OCI-LY3 (cell line): ENCODE results near the gene CDHR5.

Experiments used
- H2AFZ ChIP-seq: fragments of 200-600, 300-600 bp; shearing (Covaris generic); 2 replicates; pipeline ENCODE4 v1.6.0; 2014; ENCODE audit warnings: antibody characterized with exemption, low read depth, low read length
- H3K27ac ChIP-seq: fragments of 200-600, 300-600 bp; sonication (generic); 2 replicates; pipeline ENCODE4 v1.5.1; 2014; ENCODE audit warnings: mild to moderate bottlenecking, low read length, moderate library complexity, mixed read lengths
- H3K27me3 ChIP-seq: fragments of 200-600, 300-600 bp; sonication (generic); 2 replicates; pipeline ENCODE4 v1.6.1; 2014; ENCODE audit warnings: low read depth, low read length, mixed read lengths
- H3K36me3 ChIP-seq: fragments of 200-600, 300-600 bp; sonication (generic); replicated peaks from 2 replicates; pipeline ENCODE3; 2014; ENCODE audit warnings: low read depth, low read length, mixed read lengths
- H3K4me1 ChIP-seq: fragments of 300-600, 200-600 bp; sonication (generic); 2 replicates; pipeline ENCODE4 v1.6.1; 2014; ENCODE audit warnings: low read length, mixed read lengths
- H3K4me2 ChIP-seq: fragments of 200-600, 300-600 bp; sonication (generic); 2 replicates; pipeline ENCODE4 v1.6.1; 2014; ENCODE audit warnings: low read length, mixed read lengths
- H3K4me3 ChIP-seq: fragments of 300-600, 200-600 bp; sonication (generic); 2 replicates; pipeline ENCODE4 v1.5.1; 2014; ENCODE audit warnings: antibody characterized with exemption, mild to moderate bottlenecking, low read length, moderate library complexity
- H3K79me2 ChIP-seq: fragments of 300-600, 200-600 bp; shearing (Covaris generic); 2 replicates; pipeline ENCODE4 v1.6.1; 2014; ENCODE audit warnings: mild to moderate bottlenecking, low read length, mixed read lengths
- H3K9ac ChIP-seq: fragments of 300-600, 200-600 bp; shearing (Covaris generic); 2 replicates; pipeline ENCODE4 v1.6.0; 2014; ENCODE audit warnings: mild to moderate bottlenecking, low read length, moderate library complexity
- H3K9me3 ChIP-seq: fragments of 200-600, 300-600 bp; shearing (Covaris generic); 2 replicates; pipeline ENCODE4 v1.6.1; 2014; ENCODE audit warnings: low read length, mixed read lengths; ENCODE audit not compliant: insufficient read depth
- H4K20me1 ChIP-seq: fragments of 200-600, 300-600 bp; sonication (generic); 2 replicates; pipeline ENCODE4 v1.6.1; 2016; ENCODE audit warnings: low read length, mixed read lengths; ENCODE audit not compliant: insufficient read depth
- CTCF ChIP-seq: fragments of 200-600, 300-600 bp; sonication (generic); IDR thresholded peaks from 2 replicates; pipeline ENCODE4 v1.5.1; 2014; ENCODE audit warnings: antibody characterized with exemption, low read length, low read depth
- EZH2phosphoT487 ChIP-seq: fragments of 200-600 bp; shearing (Covaris generic); IDR thresholded peaks from 2 replicates; pipeline ENCODE4 v1.6.1; 2018; ENCODE audit warnings: antibody characterized with exemption, mixed run types, low read depth

The CDHR5 gene

GRCh38 chr11:624705-625635 is at the start of gene CDHR5:
TSS of gene CDHR5 (minus strand) at chr11:624955. CDS start at chr11:624902, 53 bp downstream.
- Histone ChIP-seq H3K79me2 (no peaks in the 10 kb centered on the region), H3K4me2 (no peak within 1 kb of the TSS)

GRCh38 chr11:674406-674805 is 49.7 kb upstream of the CDHR5 start:
- no peak overlapping the region for H3K4me3 ChIP-seq
- no peak overlapping the region for H3K9ac ChIP-seq
- H2AFZ ChIP-seq, result no peak overlapping the region
- H3K4me2 ChIP-seq, result no peak overlapping the region
- no peaks in the 10 kb centered on the region for H4K20me1 ChIP-seq
- no peak for TF ChIP-seq EZH2phosphoT487
- no peak for TF ChIP-seq CTCF
- no peaks in the 10 kb centered on the region for H3K27me3 ChIP-seq
- H3K4me1 ChIP-seq, result no peaks in the 10 kb centered on the region
- peaks cover 28% of the 10 kb centered on the region for H3K36me3 ChIP-seq
- H3K9me3 ChIP-seq, result no peaks in the 10 kb centered on the region
- H3K79me2 ChIP-seq, result no peaks in the 10 kb centered on the region
- H3K27ac ChIP-seq, result no peak overlapping the region

More at GRCh38 chr11:624705-625635, at the start of gene CDHR5:
- no peak within 1 kb of the TSS for H3K4me3 ChIP-seq
- H3K36me3 ChIP-seq, result no peaks in the 10 kb centered on the region
- no peak within 1 kb of the TSS for H2AFZ ChIP-seq
- TF ChIP-seq EZH2phosphoT487 (no peak), CTCF (no peak)
- no peak within 1 kb of the TSS for H3K9ac ChIP-seq
- H3K9me3 ChIP-seq, result no peaks in the 10 kb centered on the region
- H3K27ac ChIP-seq, result no peak within 1 kb of the TSS
- H3K4me1 ChIP-seq, result peaks cover 18% of the 10 kb centered on the region
- no peaks in the 10 kb centered on the region for H3K27me3 ChIP-seq
- no peaks in the 10 kb centered on the region for H4K20me1 ChIP-seq

- Histone ChIP-seq H3K4me2 (no peak overlapping the region), H3K4me3 (no peak overlapping the region), H3K9me3 (no peaks in the 10 kb centered on the region), H3K36me3 (peaks cover 26% of the 10 kb centered on the region), H3K9ac (no peak overlapping the region), H3K4me1 (no peaks in the 10 kb centered on the region), H3K27ac (no peak overlapping the region), H2AFZ (no peak overlapping the region), H4K20me1 (no peaks in the 10 kb centered on the region), H3K27me3 (no peaks in the 10 kb centered on the region), H3K79me2 (no peaks in the 10 kb centered on the region)
- TF ChIP-seq EZH2phosphoT487, result no peak
- TF ChIP-seq CTCF, result no peak
These were observed 49.1 kb upstream of the CDHR5 start for GRCh38 chr11:673866-674265.

- Histone ChIP-seq H3K9ac (no peak overlapping the region), H3K4me3 (no peak overlapping the region), H3K27me3 (no peaks in the 10 kb centered on the region), H3K9me3 (no peaks in the 10 kb centered on the region), H3K79me2 (no peaks in the 10 kb centered on the region; the same call in 1 of the 2 replicates), H4K20me1 (no peaks in the 10 kb centered on the region; the same call in 1 of the 2 replicates), H3K27ac (no peak overlapping the region), H3K4me1 (no peaks in the 10 kb centered on the region), H3K36me3 (peaks cover 6% of the 10 kb centered on the region), H2AFZ (no peak overlapping the region), H3K4me2 (no peak overlapping the region)
- TF ChIP-seq EZH2phosphoT487, result no peak
- no peak for TF ChIP-seq CTCF
These were observed 41.0 kb upstream of the CDHR5 start for GRCh38 chr11:665704-666281.
